Endometrial microvascular endothelial cells (primary cell): Measurements from ENCODE around the gene AK1. TPM values are rescaled to one million over a fixed set of nuclear protein-coding genes. Genes with fewer than 3 reads are reported as not detected.
"Not testable (repeated sequence)": the region's sequence is repeated elsewhere in the genome, so short reads cannot be mapped to it uniquely, and the experiment has no call there.

ENCODE experiments used
- in situ Hi-C: cut with HindIII; loops from 2 replicates; pipeline ENCODE4 v1.10.0; 2017; ENCODE audit warnings: low sequenced_read_pairs, low pct_unique_long_range_greater_than_20kb; ENCODE audit errors: inconsistent ontology term
- total RNA-seq: library from RNA; depleted of rRNA; stranded (reverse); fragments of >200 nt; gene quantifications from one replicate; pipeline ENCODE4 v1.2.3, GENCODE V29; 2015; ENCODE audit errors: inconsistent ontology term

AK1 gene
- total RNA-seq, 1 donor from 2014 or later, result 110 TPM

GRCh38 chr9:127856729-127857116 is 20.8 kb downstream of the AK1 start:
- in situ Hi-C loops, result loop anchor here (25.0 kb wide), 1 partner anchor 94 kb away; no protein-coding TSS in a partner anchor

- in situ Hi-C loops, result loop anchor here (25.0 kb wide), 1 partner anchor 94 kb away; no protein-coding TSS in a partner anchor
These were observed 21.3 kb downstream of the AK1 start for GRCh38 chr9:127856094-127856728.

GRCh38 chr9:127855522-127855921 is 22.0 kb downstream of the AK1 start:
- in situ Hi-C loops, result loop anchor here (25.0 kb wide), 1 partner anchor 93 kb away; no protein-coding TSS in a partner anchor

DNA sequence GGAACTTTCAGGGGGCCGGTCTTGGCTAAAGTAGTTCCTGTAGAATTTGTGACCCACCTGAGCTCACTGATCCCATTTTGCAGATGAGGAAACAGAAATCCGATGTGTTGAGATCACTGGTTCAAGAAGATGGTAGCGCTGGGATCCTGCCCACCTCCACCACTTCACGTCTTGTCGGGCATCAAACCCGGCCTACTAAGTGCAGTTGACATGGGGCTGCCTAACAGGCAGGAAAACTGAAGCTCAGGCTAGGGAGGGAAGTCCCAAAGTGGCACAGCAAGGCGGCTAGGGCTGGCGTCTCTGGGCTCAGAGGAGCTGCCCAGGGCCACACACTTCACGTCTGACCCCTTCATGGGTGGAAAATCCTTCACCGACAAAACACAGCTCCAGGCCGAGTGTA is 22.5 kb downstream of the AK1 start:
- in situ Hi-C loops, result loop anchor here (25.0 kb wide), 1 partner anchor 93 kb away; no protein-coding TSS in a partner anchor

DNA sequence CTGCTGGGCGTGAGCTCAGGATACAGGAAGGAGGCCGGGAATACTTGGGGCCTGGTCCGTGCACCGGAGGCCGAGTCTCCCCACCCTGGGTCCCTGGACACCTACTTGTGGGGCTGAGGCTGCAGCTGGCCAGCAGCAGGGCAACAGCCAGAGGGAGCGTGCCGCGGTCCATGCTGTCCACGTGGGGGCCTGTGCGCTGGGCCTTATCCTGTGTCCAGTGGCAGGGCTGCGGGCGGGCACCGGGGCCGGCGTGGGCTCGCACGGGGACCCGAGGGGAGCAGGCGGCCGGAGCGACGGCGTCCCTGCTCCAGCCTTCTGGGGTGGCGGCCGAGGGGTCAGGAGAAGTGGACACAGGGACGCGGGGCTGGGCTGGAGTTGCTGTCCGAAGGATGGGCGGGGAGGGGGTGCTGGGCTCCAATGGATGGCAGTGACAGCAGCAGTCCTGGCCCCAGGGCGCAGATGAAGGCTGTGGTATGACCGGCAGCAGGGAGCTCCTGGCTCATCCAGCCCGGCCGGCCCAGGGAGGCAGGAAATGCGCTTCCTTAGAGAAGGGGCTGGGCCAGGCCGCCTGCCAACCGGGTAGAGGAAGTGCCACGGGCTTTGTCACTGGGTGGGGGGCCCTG is 23.2 kb downstream of the AK1 start, which contains the start of gene ENG:
ENG (minus strand) TSS at position 475 of the 623 bp plus-strand sequence; CDS start at position 172, 303 bp downstream.
- in situ Hi-C loops, result loop anchor here (25.0 kb wide), 1 partner anchor 92 kb away; no protein-coding TSS in a partner anchor

- in situ Hi-C loops, result loop anchor here (25.0 kb wide), 1 partner anchor 91 kb away; no protein-coding TSS in a partner anchor
These were observed 23.9 kb downstream of the AK1 start for GRCh38 chr9:127853312-127854183.

- in situ Hi-C loops, result loop anchor here (25.0 kb wide), 1 partner anchor 91 kb away; no protein-coding TSS in a partner anchor
These were observed 24.6 kb downstream of the AK1 start for GRCh38 chr9:127852829-127853228.

- in situ Hi-C loops, result loop anchor here (25.0 kb wide), 1 partner anchor 88 kb away; no protein-coding TSS in a partner anchor
These were observed 27.1 kb downstream of the AK1 start for GRCh38 chr9:127850286-127850830.

GRCh38 chr9:127848756-127849504 is 28.5 kb downstream of the AK1 start:
- in situ Hi-C loops, result no loop called here

DNA sequence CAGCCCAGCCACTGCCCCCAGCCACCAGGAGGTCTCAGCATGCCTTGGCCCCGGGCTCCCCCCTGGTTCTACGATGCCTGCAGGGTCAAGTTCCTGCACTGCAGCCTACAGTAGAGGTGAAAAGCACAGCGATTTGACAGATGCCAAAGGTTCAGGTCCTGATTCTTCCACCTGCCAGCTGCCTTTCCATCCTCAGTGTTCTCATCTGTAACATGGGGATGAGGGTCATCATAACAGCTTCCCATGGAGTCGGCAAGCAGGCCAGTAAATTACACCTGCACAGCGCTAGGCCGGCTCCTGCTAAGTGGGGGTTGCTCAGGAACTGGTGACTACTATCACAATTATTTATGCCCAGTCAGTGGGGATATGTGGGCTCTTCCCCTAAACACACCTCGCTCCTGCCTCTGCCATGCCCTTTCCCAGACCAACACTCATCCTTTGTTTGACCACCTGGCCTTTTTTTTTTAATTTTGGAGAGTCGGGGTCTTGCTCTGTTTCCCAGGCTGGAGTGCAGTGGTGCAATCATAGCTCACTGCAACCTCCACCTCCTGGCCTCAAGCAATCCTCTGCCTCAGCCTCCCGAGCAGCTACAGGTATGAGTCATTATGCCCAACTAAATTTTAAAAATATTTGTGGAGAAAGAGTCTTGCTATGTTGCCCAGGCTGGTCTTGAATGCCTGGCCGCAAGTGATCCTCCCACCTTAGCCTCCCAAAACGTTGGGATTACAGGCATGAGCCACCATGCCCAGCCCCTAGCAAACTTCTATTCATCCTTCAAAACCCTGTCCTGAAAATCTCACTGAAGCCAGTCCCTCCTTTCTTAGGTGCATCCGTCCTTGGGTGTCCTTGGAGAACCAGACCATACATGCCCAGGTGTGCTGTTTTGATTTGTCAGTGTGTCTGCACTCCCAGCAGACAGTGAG is 29.4 kb downstream of the AK1 start:
- in situ Hi-C loops, result no loop called here

- in situ Hi-C loops, result no loop called here
These were observed 30.3 kb downstream of the AK1 start for GRCh38 chr9:127847178-127847510.

DNA sequence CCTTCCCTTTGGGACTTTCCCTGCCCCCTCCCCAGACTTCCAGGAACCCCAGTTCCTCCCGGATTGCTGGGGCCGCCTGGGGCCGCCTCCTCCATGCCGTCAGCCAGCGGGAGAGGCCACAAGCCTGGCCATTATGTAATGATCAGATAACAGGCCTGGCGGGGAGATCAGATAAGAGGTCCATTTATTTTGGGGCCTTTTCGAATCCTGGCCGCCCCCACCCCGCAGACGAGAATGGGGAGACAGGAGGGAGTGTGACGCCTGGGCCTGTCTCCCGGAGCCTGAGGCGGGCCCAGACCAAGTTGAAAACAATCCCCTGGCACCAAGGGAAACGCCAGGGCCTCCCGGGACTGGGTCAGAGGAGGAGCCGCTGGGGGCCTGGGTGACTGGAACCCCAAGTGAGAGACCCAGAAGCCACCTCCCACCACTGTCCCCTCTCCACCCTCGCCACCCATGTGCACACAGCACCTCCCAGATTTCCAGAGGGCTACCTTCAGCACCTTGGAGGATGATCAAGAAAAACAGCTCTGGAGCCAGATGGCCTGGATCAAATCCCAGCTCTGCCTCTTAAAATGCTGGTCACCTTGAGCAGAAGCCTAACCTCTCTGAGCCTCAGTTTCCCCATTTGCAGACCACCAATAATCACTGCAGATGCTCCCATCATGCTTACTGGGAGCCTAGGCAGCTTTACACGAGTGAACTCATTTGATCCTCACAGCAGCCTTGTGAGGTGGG is 30.9 kb downstream of the AK1 start:
- in situ Hi-C loops, result no loop called here

- in situ Hi-C loops, result not testable (repeated sequence)
These were observed 31.9 kb downstream of the AK1 start for GRCh38 chr9:127845619-127846018.

DNA sequence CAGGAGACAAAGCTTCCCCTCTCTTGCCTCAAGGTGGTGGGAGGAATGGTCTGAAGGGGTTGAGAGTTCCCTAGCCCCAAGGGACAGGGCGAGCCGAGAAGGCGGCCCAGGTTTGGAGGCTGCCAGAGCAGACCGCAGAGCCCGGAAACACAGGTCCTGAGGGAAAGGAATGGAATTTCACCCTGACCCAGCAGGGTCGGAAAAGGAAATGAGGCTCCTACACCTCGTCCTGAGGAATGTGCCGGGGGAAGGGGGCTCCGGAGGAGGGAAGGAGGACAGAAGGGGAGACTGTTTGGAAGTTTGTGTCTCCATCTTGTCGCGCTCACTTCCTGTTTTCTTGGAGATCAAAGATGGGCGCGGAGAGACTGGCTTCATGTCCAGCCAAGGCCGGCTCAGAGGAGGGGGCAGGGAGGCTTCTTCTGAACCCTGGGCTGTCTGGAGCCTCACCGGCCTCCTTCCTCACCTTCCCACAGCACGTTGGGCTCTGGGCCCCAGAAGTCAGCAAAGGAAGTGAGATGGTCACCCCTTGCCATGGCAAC is 32.6 kb downstream of the AK1 start:
- in situ Hi-C loops, result no loop called here

DNA sequence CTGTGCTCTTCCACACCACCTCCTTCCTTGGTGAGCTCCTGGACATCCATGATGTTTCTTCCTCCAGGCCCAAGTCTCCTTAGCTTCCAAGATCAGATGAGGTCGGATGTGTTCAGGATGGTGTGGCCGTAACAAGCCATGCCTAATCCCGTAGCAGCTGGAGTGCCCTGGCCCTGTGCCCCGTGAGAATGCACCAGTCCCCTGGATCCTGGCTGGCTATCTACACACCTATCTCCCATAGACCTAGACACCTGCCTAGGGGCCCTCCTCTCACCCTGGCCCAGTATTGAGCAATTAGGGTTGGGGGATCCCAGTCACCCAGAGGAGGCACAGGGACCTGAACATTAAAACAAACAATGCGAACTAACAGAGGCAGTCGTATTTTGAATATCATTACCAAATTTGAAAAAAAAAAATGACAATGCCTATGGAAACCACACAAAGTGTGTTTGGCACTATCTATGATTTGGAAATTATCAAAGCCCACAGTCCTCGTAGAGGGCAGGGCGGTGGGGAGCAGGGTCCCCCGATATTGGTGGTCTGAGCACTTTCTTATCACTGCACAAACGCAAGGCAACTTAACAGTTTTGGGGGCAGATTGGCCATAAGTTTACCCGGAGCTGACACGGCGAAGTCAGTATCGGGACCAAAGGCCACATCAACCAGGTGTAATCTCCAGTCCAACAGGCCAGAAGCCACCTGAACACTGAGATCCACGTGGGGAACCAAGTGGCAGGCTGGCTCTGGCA is 36.2 kb downstream of the AK1 start:
- in situ Hi-C loops, result no loop called here
